GM23338 (cell line): Measurements from ENCODE around the gene MEGF6. TPM values are rescaled to one million over a fixed set of nuclear protein-coding genes. Genes with fewer than 3 reads are reported as not detected.

Experiments used
- ATAC-seq: fragments of 200-7000 bp; cut with Tn5 transposase; 3 replicates; pipeline ENCODE4 v1.9.1; 2020
- DNase-seq: peaks from one replicate; pipeline ENCODE4 v3.0.0-alpha.2; 2015; ENCODE audit warnings: low spot score
- H2AFZ ChIP-seq: fragments of 200-600 bp; sonication (generic); 2 replicates; pipeline ENCODE4 v1.8.0; 2016; ENCODE audit warnings: antibody characterized with exemption, mild to moderate bottlenecking, moderate library complexity
- H3F3A ChIP-seq: fragments of 200-600 bp; sonication (generic); replicated peaks from 2 replicates; pipeline ENCODE4 v1.8.0; 2017; ENCODE audit warnings: antibody characterized with exemption, mixed run types, low read depth
- H3K27ac ChIP-seq: fragments of 200-600 bp; sonication (generic); 2 replicates; pipeline ENCODE4 v1.6.1; 2016; ENCODE audit warnings: low read depth
- H3K27me3 ChIP-seq: fragments of 200-600 bp; sonication (generic); 2 replicates; pipeline ENCODE4 v1.8.0; 2016; ENCODE audit warnings: mild to moderate bottlenecking, mixed run types, moderate library complexity; ENCODE audit not compliant: insufficient read depth
- H3K36me3 ChIP-seq: fragments of 200-600 bp; sonication (generic); 2 replicates; pipeline ENCODE4 v1.8.0; 2016; ENCODE audit warnings: mild to moderate bottlenecking; ENCODE audit not compliant: insufficient read depth
- H3K4me1 ChIP-seq: fragments of 200-600 bp; sonication (generic); 2 replicates; pipeline ENCODE4 v1.8.0; 2016; ENCODE audit warnings: mild to moderate bottlenecking, moderate library complexity; ENCODE audit not compliant: insufficient read depth
- H3K4me2 ChIP-seq: fragments of 200-600 bp; sonication (generic); 2 replicates; pipeline ENCODE4 v1.7.1; 2017; ENCODE audit warnings: mixed run types
- H3K4me3 ChIP-seq: fragments of 200-600 bp; sonication (generic); 2 replicates; pipeline ENCODE4 v1.6.1; 2016; ENCODE audit warnings: mixed run types
- H3K79me2 ChIP-seq: fragments of 200-600 bp; sonication (generic); replicated peaks from 2 replicates; pipeline ENCODE4 v1.8.0; 2017; ENCODE audit warnings: mild to moderate bottlenecking; ENCODE audit not compliant: insufficient read depth
- H3K9me2 ChIP-seq: fragments of 200-600 bp; sonication (generic); 2 replicates; pipeline ENCODE4 v1.8.0; 2017; ENCODE audit not compliant: insufficient read depth
- H4K20me1 ChIP-seq: fragments of 200-600 bp; sonication (generic); replicated peaks from 2 replicates; pipeline ENCODE4 v1.8.0; 2017; ENCODE audit warnings: mild to moderate bottlenecking; ENCODE audit not compliant: insufficient read depth
- H3K27ac Mint-ChIP-seq: 2 replicates; pipeline ENCODE4 v1.8.0; 2020; ENCODE audit warnings: inconsistent platforms, mild to moderate bottlenecking, moderate library complexity, mixed read lengths
- H3K27me3 Mint-ChIP-seq: 3 replicates; pipeline ENCODE4 v1.8.0; 2022; ENCODE audit warnings: low read depth, mild to moderate bottlenecking, moderate library complexity, mixed read lengths, inconsistent platforms; ENCODE audit not compliant: insufficient read depth, poor library complexity
- H3K36me3 Mint-ChIP-seq: 3 replicates; pipeline ENCODE4 v1.8.0; 2021; ENCODE audit warnings: low read depth, mild to moderate bottlenecking, inconsistent platforms, moderate library complexity, mixed read lengths
- H3K4me1 Mint-ChIP-seq: 3 replicates; pipeline ENCODE4 v1.8.0; 2020; ENCODE audit warnings: mild to moderate bottlenecking, inconsistent platforms, mixed read lengths
- H3K4me3 Mint-ChIP-seq: 3 replicates; pipeline ENCODE4 v1.8.0; 2021; ENCODE audit warnings: moderate library complexity, mild to moderate bottlenecking, inconsistent platforms, mixed read lengths
- H3K9me3 Mint-ChIP-seq: 3 replicates; pipeline ENCODE4 v1.8.0; 2020; ENCODE audit warnings: moderate library complexity, mild to moderate bottlenecking, inconsistent platforms, mixed read lengths
- CREB1 ChIP-seq: fragments of 250-450 bp; sonication (Bioruptor Pico); IDR thresholded peaks from 2 replicates; pipeline ENCODE4 v1.5.0; 2020; ENCODE audit warnings: low read depth, mild to moderate bottlenecking, moderate library complexity
- CTCF ChIP-seq, 2 experiments: fragments of 200-600 bp in 1 of 2; sonication (generic) in 1 of 2; conservative IDR thresholded peaks; 2 replicates each; pipeline versions ENCODE4 v1.5.1 to v1.6.1; 2016 to 2017; ENCODE audit warnings: antibody characterized with exemption in 2 of 2, low read depth in 2 of 2, mild to moderate bottlenecking in 2 of 2, moderate library complexity in 1 of 2
- ETS1 ChIP-seq: IDR thresholded peaks from 2 replicates; pipeline ENCODE4 v1.6.1; 2016; ENCODE audit warnings: antibody characterized with exemption
- EZH2 ChIP-seq: fragments of 200-600 bp; sonication (generic); IDR thresholded peaks from one replicate; pipeline ENCODE4 v1.8.0; 2017; ENCODE audit warnings: antibody characterized with exemption, mild to moderate bottlenecking, low read depth; ENCODE audit not compliant: unreplicated experiment
- EZH2phosphoT487 ChIP-seq: fragments of 200-600 bp; sonication (generic); IDR thresholded peaks from one replicate; pipeline ENCODE4 v1.8.1; 2018; ENCODE audit warnings: antibody characterized with exemption; ENCODE audit not compliant: unreplicated experiment
- JUNB ChIP-seq: IDR thresholded peaks from one replicate; pipeline ENCODE4 v1.6.1; 2016; ENCODE audit warnings: antibody characterized with exemption; ENCODE audit not compliant: unreplicated experiment
- NANOG ChIP-seq: IDR thresholded peaks from 2 replicates; pipeline ENCODE4 v1.6.1; 2016; ENCODE audit warnings: antibody characterized with exemption, borderline replicate concordance
- STAT1 ChIP-seq: IDR thresholded peaks from one replicate; pipeline ENCODE4 v1.6.1; 2016; ENCODE audit warnings: antibody characterized with exemption; ENCODE audit not compliant: unreplicated experiment
- ZNF114 ChIP-seq: fragments of 250-450 bp; sonication (Bioruptor Pico); IDR thresholded peaks from 2 replicates; pipeline ENCODE4 v1.5.0; 2020; ENCODE audit warnings: mild to moderate bottlenecking, moderate library complexity
- ZNF331 ChIP-seq: fragments of 250-450 bp; sonication (Bioruptor Pico); IDR thresholded peaks from 2 replicates; pipeline ENCODE4 v1.5.0; 2020; ENCODE audit warnings: low read depth, mild to moderate bottlenecking, moderate library complexity
- polyA plus RNA-seq: library from polyadenylated mRNA; unstranded; fragments of >200 nt; fragmentation: Nextera tagmentation; extraction: Ambion mirVana; gene quantifications from 2 replicates; pipeline ENCODE4 v1.2.1, GENCODE V29; 2016
- total RNA-seq: library from RNA; depleted of rRNA; stranded (reverse); fragments of >200 nt; shearing (Covaris generic); gene quantifications from 2 replicates; pipeline ENCODE4 v1.2.3, GENCODE V29; 2014

Gene MEGF6
- total and polyA plus RNA-seq, 2 experiments from 2014 or later = 4.0 to 21.4 TPM

GRCh38 chr1:3453203-3453761, 158.0 kb downstream of the MEGF6 start:
- H3K27me3 ChIP-seq = no peaks in the 10 kb centered on the region
- 0 out of 3 replicates have a peak, but pooled peaks cover 2% of the 10 kb centered on the region for H3K36me3 Mint-ChIP-seq
- ATAC-seq = peak; percentile 60
- no peak overlapping the region for H3K27ac ChIP-seq
- H3K4me1 ChIP-seq = peaks cover 18% of the 10 kb centered on the region; the same call in 1 of the 2 replicates
- H3K4me3 ChIP-seq = peak overlapping the region; percentile 85; the same call in 1 of the 2 replicates
- H3K4me3 Mint-ChIP-seq = 0 out of 3 replicates have a peak overlapping the region, but pooled peaks have one; percentile 30
- H3K4me2 ChIP-seq = peak overlapping the region; percentile 80
- H3K27ac Mint-ChIP-seq = no peak overlapping the region
- H2AFZ ChIP-seq = no peak overlapping the region; the same call in 1 of the 2 replicates
- peaks cover 16% of the 10 kb centered on the region for H3K4me1 Mint-ChIP-seq
- peaks cover 3% of the 10 kb centered on the region; the same call in 1 of the 3 replicates for H3K9me3 Mint-ChIP-seq
- H3K36me3 ChIP-seq = no peaks in the 10 kb centered on the region
- H3F3A ChIP-seq = peaks cover 17% of the 10 kb centered on the region
- H4K20me1 ChIP-seq = no peaks in the 10 kb centered on the region
- TF ChIP-seq CTCF (conservative IDR thresholded peaks at IDR 0.05; ENCODE audit: low read depth in 2 of 2) = peak; percentile 80 to 95
- TF ChIP-seq JUNB = no peak
- no peak for TF ChIP-seq ZNF114 (CRISPR knock-in tag)
- no peak for TF ChIP-seq ETS1
- no peak for TF ChIP-seq EZH2
- 0 out of 2 replicates have a peak, but pooled peaks have one; percentile 18 for TF ChIP-seq CREB1
- TF ChIP-seq NANOG = no peak
- no peak for TF ChIP-seq EZH2phosphoT487
- TF ChIP-seq ZNF331 = no peak
- no peak for TF ChIP-seq STAT1
- DNase-seq = peak; percentile 85
- H3K79me2 ChIP-seq = peaks cover 19% of the 10 kb centered on the region; the same call in 1 of the 2 replicates
- H3K9me2 ChIP-seq = no peaks in the 10 kb centered on the region
- H3K27me3 Mint-ChIP-seq = peaks cover 16% of the 10 kb centered on the region

- ATAC-seq (no peak), DNase-seq (no peak)
- H3F3A ChIP-seq = peaks cover 17% of the 10 kb centered on the region
- H3K9me3 Mint-ChIP-seq = peaks cover 3% of the 10 kb centered on the region; the same call in 1 of the 3 replicates
- no peaks in the 10 kb centered on the region for H4K20me1 ChIP-seq
- H3K4me3 Mint-ChIP-seq = no peak overlapping the region
- no peaks in the 10 kb centered on the region for H3K36me3 ChIP-seq
- H3K27ac Mint-ChIP-seq = no peak overlapping the region
- no peak overlapping the region for H2AFZ ChIP-seq
- H3K27me3 ChIP-seq = no peaks in the 10 kb centered on the region
- peaks cover 18% of the 10 kb centered on the region; the same call in 1 of the 2 replicates for H3K4me1 ChIP-seq
- peaks cover 19% of the 10 kb centered on the region; the same call in 1 of the 2 replicates for H3K79me2 ChIP-seq
- no peak overlapping the region for H3K27ac ChIP-seq
- H3K9me2 ChIP-seq = no peaks in the 10 kb centered on the region
- H3K4me1 Mint-ChIP-seq = peaks cover 14% of the 10 kb centered on the region
- 0 out of 3 replicates have a peak, but pooled peaks cover 2% of the 10 kb centered on the region for H3K36me3 Mint-ChIP-seq
- H3K4me2 ChIP-seq = no peak overlapping the region
- H3K27me3 Mint-ChIP-seq = peaks cover 16% of the 10 kb centered on the region
- no peak overlapping the region for H3K4me3 ChIP-seq
- no peak for TF ChIP-seq JUNB
- no peak for TF ChIP-seq CTCF (conservative IDR thresholded peaks at IDR 0.05; ENCODE audit: low read depth in 2 of 2)
- TF ChIP-seq NANOG = no peak
These were observed 158.5 kb downstream of the MEGF6 start for GRCh38 chr1:3452866-3453175.
